HG03457 (cell line): Measurements from ENCODE around the gene PRLR.

Experiments used
- ATAC-seq: cut with Tn5 transposase; IDR thresholded peaks from one replicate; pipeline ENCODE4 v1.9.1; 2021; ENCODE audit warnings: moderate number of reproducible peaks; ENCODE audit not compliant: unreplicated experiment

PRLR gene

GRCh38 chr5:35236770-35237169, 6.5 kb upstream of the PRLR start:
- ATAC-seq = no peak

- no peak for ATAC-seq
These were observed 3.3 kb upstream of the PRLR start for GRCh38 chr5:35233601-35234000.

- ATAC-seq = no peak
These were observed 2.8 kb upstream of the PRLR start for GRCh38 chr5:35233121-35233520.

GRCh38 chr5:35232124-35232523, 1.8 kb upstream of the PRLR start:
- no peak for ATAC-seq

GRCh38 chr5:35229076-35230037, 930 bp downstream of the PRLR start:
- ATAC-seq = peak; percentile 59

GRCh38 chr5:35228310-35228709, 2.0 kb downstream of the PRLR start:
- no peak for ATAC-seq

- ATAC-seq = no peak
These were observed 2.6 kb downstream of the PRLR start for GRCh38 chr5:35227720-35228119.

- ATAC-seq = no peak
These were observed 6.4 kb downstream of the PRLR start for GRCh38 chr5:35223787-35224395.

GRCh38 chr5:35220967-35221366, 9.3 kb downstream of the PRLR start:
- no peak for ATAC-seq

GRCh38 chr5:35218981-35219380, 11.3 kb downstream of the PRLR start:
- ATAC-seq = no peak

- ATAC-seq = no peak
These were observed 16.2 kb downstream of the PRLR start for GRCh38 chr5:35214051-35214450.

GRCh38 chr5:35213608-35214007, 16.7 kb downstream of the PRLR start:
- no peak for ATAC-seq

- peak; percentile 73 for ATAC-seq
These were observed 17.9 kb downstream of the PRLR start for GRCh38 chr5:35212122-35212982.

- ATAC-seq = no peak
These were observed 20.4 kb downstream of the PRLR start for GRCh38 chr5:35209862-35210261.

- ATAC-seq = no peak
These were observed 24.7 kb downstream of the PRLR start for GRCh38 chr5:35205606-35206005.

- ATAC-seq = no peak
These were observed 25.1 kb downstream of the PRLR start for GRCh38 chr5:35205186-35205585.

- ATAC-seq = no peak
These were observed 26.9 kb downstream of the PRLR start for GRCh38 chr5:35203403-35203802.

GRCh38 chr5:35202319-35203111, 27.8 kb downstream of the PRLR start:
- ATAC-seq = no peak

GRCh38 chr5:35201291-35201690, 29.0 kb downstream of the PRLR start:
- no peak for ATAC-seq

- no peak for ATAC-seq
These were observed 30.4 kb downstream of the PRLR start for GRCh38 chr5:35199886-35200285.

GRCh38 chr5:35198686-35199085, 31.6 kb downstream of the PRLR start:
- ATAC-seq = no peak
